Endothelial cell of umbilical vein (primary cell): ENCODE data around the gene PLG. TPM values are rescaled to one million over a fixed set of nuclear protein-coding genes. Genes with fewer than 3 reads are reported as not detected.
"Not testable (repeated sequence)": the region's sequence is repeated elsewhere in the genome, so short reads cannot be mapped to it uniquely, and the experiment has no call there.

Source experiments
- BruUV-seq: library from RNA; stranded (reverse); fragments of 400-500 nt; replicated peaks from 2 replicates; lab custom pipeline; 2021; lab: Mats Ljungman, UMichigan
- CTCF ChIA-PET: fragments of 300-600, 350-600 bp; sonication (Branson Sonifier 250); formaldehyde crosslinking; loops from one replicate; lab custom pipeline; 2021; ENCODE audit warnings: antibody characterized with exemption, inconsistent platforms; lab: Charles Lee
- POLR2A ChIA-PET: fragments of 300-600, 350-600 bp; sonication (Branson Sonifier 250); formaldehyde crosslinking; loops from one replicate; lab custom pipeline; 2021; ENCODE audit warnings: antibody characterized with exemption, inconsistent platforms; lab: Charles Lee
- DNase-seq: peaks from one replicate; pipeline ENCODE4 v3.0.0-alpha.2; 2011; ENCODE audit warnings: low read depth, low spot score
- FAIRE-seq: peaks from 2 replicates; lab custom pipeline; 2011; peaks lifted over from hg19 to GRCh38; lab: Jason Lieb, UNC
- H2AFZ ChIP-seq: 2 replicates; pipeline ENCODE4 v1.6.0; 2012; ENCODE audit warnings: low read depth, low read length, control low read depth, inconsistent platforms
- H3K27ac ChIP-seq: 2 replicates; pipeline ENCODE4 v1.5.1; 2011; ENCODE audit warnings: low read depth, mild to moderate bottlenecking, control low read depth, low read length, moderate library complexity; ENCODE audit not compliant: insufficient read depth
- H3K27me3 ChIP-seq, 2 experiments: 2 replicates each; pipeline versions ENCODE4 v1.6.0 to v1.6.1; 2011; ENCODE audit warnings: low read length in 2 of 2, mixed read lengths in 1 of 2; ENCODE audit not compliant: control insufficient read depth in 2 of 2, insufficient read depth in 2 of 2
- H3K36me3 ChIP-seq, 2 experiments: 2 replicates in 1 of 2; 3 replicates in 1 of 2; pipeline ENCODE4 v1.5.1; 2011; ENCODE audit warnings: low read length in 2 of 2, mild to moderate bottlenecking in 1 of 2, moderate library complexity in 1 of 2; ENCODE audit not compliant: control insufficient read depth in 2 of 2, insufficient read depth in 2 of 2; ENCODE audit errors: extremely low read depth in 1 of 2
- H3K4me1 ChIP-seq: 3 replicates; pipeline ENCODE4 v1.5.1; 2011; ENCODE audit warnings: mild to moderate bottlenecking, low read length; ENCODE audit not compliant: control insufficient read depth, insufficient read depth; ENCODE audit errors: extremely low read depth
- H3K4me2 ChIP-seq: 2 replicates; pipeline ENCODE4 v1.6.1; 2011; ENCODE audit warnings: low read length, control low read depth, mixed read lengths; ENCODE audit not compliant: insufficient read depth
- H3K4me3 ChIP-seq, 3 experiments: fragments of 200-600 bp in 1 of 3; sonication (generic), shearing (Covaris generic) in 1 of 3; replicated peaks in 1 of 3; 2 replicates each; pipeline ENCODE4 v1.5.1; 2011 to 2016; ENCODE audit warnings: control low read depth in 3 of 3, low read length in 3 of 3, mild to moderate bottlenecking in 2 of 3, inconsistent platforms in 1 of 3, low read depth in 1 of 3, moderate library complexity in 1 of 3; ENCODE audit not compliant: insufficient read depth in 1 of 3
- H3K79me2 ChIP-seq: 2 replicates; pipeline ENCODE4 v1.6.0; 2012; ENCODE audit warnings: low read length, inconsistent platforms; ENCODE audit not compliant: control insufficient read depth, insufficient read depth
- H3K9ac ChIP-seq: replicated peaks from 2 replicates; pipeline ENCODE3; 2011; ENCODE audit warnings: low read length, control low read depth; ENCODE audit not compliant: insufficient read depth; ENCODE audit errors: extremely low read depth
- H3K9me1 ChIP-seq: replicated peaks from 3 replicates; pipeline ENCODE4 v1.6.0; 2011; ENCODE audit warnings: mild to moderate bottlenecking, low read length; ENCODE audit not compliant: control insufficient read depth, insufficient read depth; ENCODE audit errors: extremely low read depth
- H3K9me3 ChIP-seq: replicated peaks from 2 replicates; pipeline ENCODE4 v1.5.1; 2012; ENCODE audit warnings: low read length, inconsistent platforms; ENCODE audit not compliant: control insufficient read depth, insufficient read depth
- H4K20me1 ChIP-seq: replicated peaks from 2 replicates; pipeline ENCODE3; 2011; ENCODE audit warnings: mild to moderate bottlenecking, low read length; ENCODE audit not compliant: control insufficient read depth, insufficient read depth; ENCODE audit errors: extremely low read depth
- EZH2 ChIP-seq: IDR thresholded peaks from 2 replicates; pipeline ENCODE4 v1.6.1; 2012; ENCODE audit warnings: borderline replicate concordance, low read depth, mild to moderate bottlenecking, moderate library complexity, low read length, inconsistent platforms; ENCODE audit not compliant: severe bottlenecking
- FOS ChIP-seq: IDR thresholded peaks from 2 replicates; pipeline ENCODE4 v1.6.1; 2011; ENCODE audit warnings: mild to moderate bottlenecking, low read length, moderate library complexity, borderline replicate concordance; ENCODE audit not compliant: insufficient read depth
- GATA2 ChIP-seq: IDR thresholded peaks from 2 replicates; pipeline ENCODE4 v1.7.0; 2011; ENCODE audit warnings: low read depth, mild to moderate bottlenecking, moderate library complexity, mixed read lengths, low read length; ENCODE audit not compliant: insufficient read length, insufficient read depth
- JUN ChIP-seq: IDR thresholded peaks from 2 replicates; pipeline ENCODE4 v1.6.1; 2011; ENCODE audit warnings: borderline replicate concordance, low read depth; ENCODE audit not compliant: insufficient read length, insufficient read depth
- MAX ChIP-seq: IDR thresholded peaks from 2 replicates; pipeline ENCODE4 v1.6.1; 2011; ENCODE audit not compliant: insufficient read depth, insufficient read length
- MYC ChIP-seq: IDR thresholded peaks from one replicate; pipeline ENCODE4 v1.6.1; 2011; ENCODE audit warnings: mild to moderate bottlenecking, low read depth, low read length
- POLR2A ChIP-seq: IDR thresholded peaks from 2 replicates; pipeline ENCODE4 v1.6.1; 2012; ENCODE audit warnings: low read depth, mild to moderate bottlenecking, control low read depth, low read length
- dilution Hi-C: fragments of 300-500 bp; cut with MboI; formaldehyde crosslinking; loops from one replicate; pipeline ENCODE4 v1.15.0; 2019; ENCODE audit warnings: low sequenced_read_pairs; ENCODE audit not compliant: extremely low pct_ligation_motif_present
- intact Hi-C: fragments of 100-400 bp; cut with micrococcal nuclease; formaldehyde crosslinking; loops from one replicate; pipeline ENCODE4 v1.10.0; 2022
- polyA plus RNA-seq, 4 experiments: library from polyadenylated mRNA; depleted of rRNA in 3 of 4; stranded (reverse) in 3 of 4; unstranded in 1 of 4; fragments of >200 nt; gene quantifications; 2 replicates each; pipeline versions ENCODE4 v1.2.1 to v1.2.3, GENCODE V29; 2011 to 2012; ENCODE audit warnings: missing spikeins in 1 of 4
- total RNA-seq: library from RNA; stranded (reverse); gene quantifications from 2 replicates; pipeline ENCODE4 v1.2.3, GENCODE V29; 2021
- TF ChIP-seq, protein P1 (sequence below), 2 donors: IDR thresholded peaks; 1 replicate in 1 of 2; 2 replicates in 1 of 2; pipeline ENCODE4 v1.5.1; 2011; ENCODE audit warnings: low read length in 2 of 2, mild to moderate bottlenecking in 2 of 2, moderate library complexity in 2 of 2, control low read depth in 1 of 2, inconsistent platforms in 1 of 2, low read depth in 1 of 2; ENCODE audit not compliant: insufficient read depth in 1 of 2; ENCODE audit errors: extremely low read depth in 1 of 2

PLG gene
- total and polyA plus RNA-seq, 2 donors (not counting 3 experiments of a cell fraction or from before 2014, with no cell fraction given), result not detected

DNA sequence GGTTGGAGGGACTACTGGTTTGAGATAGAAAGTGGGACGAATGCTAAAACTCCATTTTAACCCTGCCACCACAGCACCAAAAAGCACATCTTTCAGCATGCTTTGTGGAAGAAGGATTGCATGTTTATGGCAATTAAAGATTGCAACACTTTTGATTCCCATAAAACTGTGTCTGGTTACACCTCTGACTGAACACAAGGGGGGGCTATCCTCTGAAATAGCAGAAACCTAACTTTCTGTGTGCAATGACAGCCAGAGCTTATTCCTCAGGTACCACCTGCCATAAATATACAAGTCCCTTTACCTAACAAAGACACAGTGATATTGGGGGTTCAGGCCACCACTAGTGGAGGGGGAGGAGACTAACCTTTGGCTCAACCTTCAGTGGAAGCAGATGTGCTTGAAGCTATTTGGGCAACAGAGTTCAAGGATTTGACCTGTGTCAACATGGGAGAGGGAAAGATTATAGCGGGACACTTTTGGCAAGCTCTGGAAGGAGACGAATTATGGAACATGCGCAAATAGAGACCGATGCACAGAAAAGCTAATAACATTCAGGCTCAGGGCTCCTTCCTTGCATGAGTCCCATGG is 9.6 kb upstream of the PLG start:
- POLR2A ChIA-PET, result no interaction called here
- Histone ChIP-seq H3K27ac (no peak overlapping the region), H4K20me1 (no peaks in the 10 kb centered on the region), H3K4me1 (no peaks in the 10 kb centered on the region), H3K4me3 (no peak overlapping the region), H3K4me2 (no peak overlapping the region), H3K36me3 (no peaks in the 10 kb centered on the region), H3K9ac (no peak overlapping the region), H2AFZ (no peak overlapping the region), H3K9me3 (no peaks in the 10 kb centered on the region), H3K9me1 (no peaks in the 10 kb centered on the region), H3K27me3 (no peaks in the 10 kb centered on the region), H3K79me2 (no peaks in the 10 kb centered on the region)
- BruUV-seq, result no TSS peak
- no peak for DNase-seq
- intact Hi-C loops, result no loop called here
- TF ChIP-seq EZH2 (no peak), JUN (no peak), POLR2A (no peak), MYC (no peak), FOS (no peak), GATA2 (no peak), MAX (no peak)
- TF ChIP-seq, protein P1, sequence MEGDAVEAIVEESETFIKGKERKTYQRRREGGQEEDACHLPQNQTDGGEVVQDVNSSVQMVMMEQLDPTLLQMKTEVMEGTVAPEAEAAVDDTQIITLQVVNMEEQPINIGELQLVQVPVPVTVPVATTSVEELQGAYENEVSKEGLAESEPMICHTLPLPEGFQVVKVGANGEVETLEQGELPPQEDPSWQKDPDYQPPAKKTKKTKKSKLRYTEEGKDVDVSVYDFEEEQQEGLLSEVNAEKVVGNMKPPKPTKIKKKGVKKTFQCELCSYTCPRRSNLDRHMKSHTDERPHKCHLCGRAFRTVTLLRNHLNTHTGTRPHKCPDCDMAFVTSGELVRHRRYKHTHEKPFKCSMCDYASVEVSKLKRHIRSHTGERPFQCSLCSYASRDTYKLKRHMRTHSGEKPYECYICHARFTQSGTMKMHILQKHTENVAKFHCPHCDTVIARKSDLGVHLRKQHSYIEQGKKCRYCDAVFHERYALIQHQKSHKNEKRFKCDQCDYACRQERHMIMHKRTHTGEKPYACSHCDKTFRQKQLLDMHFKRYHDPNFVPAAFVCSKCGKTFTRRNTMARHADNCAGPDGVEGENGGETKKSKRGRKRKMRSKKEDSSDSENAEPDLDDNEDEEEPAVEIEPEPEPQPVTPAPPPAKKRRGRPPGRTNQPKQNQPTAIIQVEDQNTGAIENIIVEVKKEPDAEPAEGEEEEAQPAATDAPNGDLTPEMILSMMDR (IDR thresholded peaks at IDR 0.05; ENCODE audit: extremely low read depth in 1 of 2, insufficient read depth in 1 of 2, low read depth in 1 of 2, low read length in 2 of 2), result no peak
- CTCF ChIA-PET, result interaction anchor here (0.8 to 1.1 kb wide), 4 partner anchors 31 to 680 kb away, joined by 3 to 14 read pairs (median 4); no protein-coding TSS in a partner anchor
- FAIRE-seq, result no peak
- dilution Hi-C loops, result no loop called here

DNA sequence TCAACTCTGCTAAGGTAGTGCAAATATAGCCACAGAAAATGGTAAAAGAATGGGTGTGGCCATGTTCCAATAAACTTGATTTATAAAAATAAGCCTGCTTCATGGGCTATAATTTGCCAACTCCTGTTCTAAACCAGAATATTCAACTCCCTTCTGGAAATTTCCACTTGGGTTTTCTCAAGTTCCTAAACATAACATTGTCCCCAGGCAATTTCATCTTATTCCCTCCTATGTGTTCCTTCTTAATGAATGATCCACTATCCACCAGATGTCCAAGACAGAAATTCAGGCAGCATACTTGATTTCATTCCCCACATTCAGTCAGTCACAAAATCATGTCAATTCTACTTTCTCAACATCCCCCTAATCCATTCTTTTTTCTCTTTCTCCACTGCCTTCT is 7.0 kb upstream of the PLG start:
- BruUV-seq, H4K20me1 ChIP-seq, H3K27me3 ChIP-seq, H3K36me3 ChIP-seq, H3K79me2 ChIP-seq, H3K27ac ChIP-seq, H3K9ac ChIP-seq, FAIRE-seq, H3K4me2 ChIP-seq, dilution Hi-C loops, H3K9me1 ChIP-seq, H3K4me3 ChIP-seq, CTCF ChIA-PET, DNase-seq, POLR2A ChIA-PET, H3K9me3 ChIP-seq, intact Hi-C loops, H2AFZ ChIP-seq, H3K4me1 ChIP-seq: not testable (repeated sequence)

GRCh38 chr6:160695622-160696021 is 6.4 kb upstream of the PLG start:
- H4K20me1 ChIP-seq, H2AFZ ChIP-seq, H3K9ac ChIP-seq, H3K4me2 ChIP-seq, H3K9me3 ChIP-seq, H3K4me1 ChIP-seq, H3K27ac ChIP-seq, H3K36me3 ChIP-seq, POLR2A ChIA-PET, FAIRE-seq, CTCF ChIA-PET, H3K9me1 ChIP-seq, H3K79me2 ChIP-seq, H3K4me3 ChIP-seq, H3K27me3 ChIP-seq, DNase-seq, intact Hi-C loops, dilution Hi-C loops, BruUV-seq: not testable (repeated sequence)
